GM23338 (cell line): Measurements from ENCODE around the gene CNTN1. TPM values are rescaled to one million over a fixed set of nuclear protein-coding genes. Genes with fewer than 3 reads are reported as not detected.

Experiments used
- ATAC-seq: fragments of 200-7000 bp; cut with Tn5 transposase; 3 replicates; pipeline ENCODE4 v1.9.1; 2020
- DNase-seq: peaks from one replicate; pipeline ENCODE4 v3.0.0-alpha.2; 2015; ENCODE audit warnings: low spot score
- H2AFZ ChIP-seq: fragments of 200-600 bp; sonication (generic); 2 replicates; pipeline ENCODE4 v1.8.0; 2016; ENCODE audit warnings: antibody characterized with exemption, mild to moderate bottlenecking, moderate library complexity
- H3F3A ChIP-seq: fragments of 200-600 bp; sonication (generic); replicated peaks from 2 replicates; pipeline ENCODE4 v1.8.0; 2017; ENCODE audit warnings: antibody characterized with exemption, mixed run types, low read depth
- H3K27ac ChIP-seq: fragments of 200-600 bp; sonication (generic); 2 replicates; pipeline ENCODE4 v1.6.1; 2016; ENCODE audit warnings: low read depth
- H3K27me3 ChIP-seq: fragments of 200-600 bp; sonication (generic); 2 replicates; pipeline ENCODE4 v1.8.0; 2016; ENCODE audit warnings: mild to moderate bottlenecking, mixed run types, moderate library complexity; ENCODE audit not compliant: insufficient read depth
- H3K36me3 ChIP-seq: fragments of 200-600 bp; sonication (generic); 2 replicates; pipeline ENCODE4 v1.8.0; 2016; ENCODE audit warnings: mild to moderate bottlenecking; ENCODE audit not compliant: insufficient read depth
- H3K4me1 ChIP-seq: fragments of 200-600 bp; sonication (generic); 2 replicates; pipeline ENCODE4 v1.8.0; 2016; ENCODE audit warnings: mild to moderate bottlenecking, moderate library complexity; ENCODE audit not compliant: insufficient read depth
- H3K4me2 ChIP-seq: fragments of 200-600 bp; sonication (generic); 2 replicates; pipeline ENCODE4 v1.7.1; 2017; ENCODE audit warnings: mixed run types
- H3K4me3 ChIP-seq: fragments of 200-600 bp; sonication (generic); 2 replicates; pipeline ENCODE4 v1.6.1; 2016; ENCODE audit warnings: mixed run types
- H3K79me2 ChIP-seq: fragments of 200-600 bp; sonication (generic); replicated peaks from 2 replicates; pipeline ENCODE4 v1.8.0; 2017; ENCODE audit warnings: mild to moderate bottlenecking; ENCODE audit not compliant: insufficient read depth
- H3K9me2 ChIP-seq: fragments of 200-600 bp; sonication (generic); 2 replicates; pipeline ENCODE4 v1.8.0; 2017; ENCODE audit not compliant: insufficient read depth
- H4K20me1 ChIP-seq: fragments of 200-600 bp; sonication (generic); replicated peaks from 2 replicates; pipeline ENCODE4 v1.8.0; 2017; ENCODE audit warnings: mild to moderate bottlenecking; ENCODE audit not compliant: insufficient read depth
- H3K27ac Mint-ChIP-seq: 2 replicates; pipeline ENCODE4 v1.8.0; 2020; ENCODE audit warnings: inconsistent platforms, mild to moderate bottlenecking, moderate library complexity, mixed read lengths
- H3K27me3 Mint-ChIP-seq: 3 replicates; pipeline ENCODE4 v1.8.0; 2022; ENCODE audit warnings: low read depth, mild to moderate bottlenecking, moderate library complexity, mixed read lengths, inconsistent platforms; ENCODE audit not compliant: insufficient read depth, poor library complexity
- H3K36me3 Mint-ChIP-seq: 3 replicates; pipeline ENCODE4 v1.8.0; 2021; ENCODE audit warnings: low read depth, mild to moderate bottlenecking, inconsistent platforms, moderate library complexity, mixed read lengths
- H3K4me1 Mint-ChIP-seq: 3 replicates; pipeline ENCODE4 v1.8.0; 2020; ENCODE audit warnings: mild to moderate bottlenecking, inconsistent platforms, mixed read lengths
- H3K4me3 Mint-ChIP-seq: 3 replicates; pipeline ENCODE4 v1.8.0; 2021; ENCODE audit warnings: moderate library complexity, mild to moderate bottlenecking, inconsistent platforms, mixed read lengths
- H3K9me3 Mint-ChIP-seq: 3 replicates; pipeline ENCODE4 v1.8.0; 2020; ENCODE audit warnings: moderate library complexity, mild to moderate bottlenecking, inconsistent platforms, mixed read lengths
- ETS1 ChIP-seq: IDR thresholded peaks from 2 replicates; pipeline ENCODE4 v1.6.1; 2016; ENCODE audit warnings: antibody characterized with exemption
- EZH2phosphoT487 ChIP-seq: fragments of 200-600 bp; sonication (generic); IDR thresholded peaks from one replicate; pipeline ENCODE4 v1.8.1; 2018; ENCODE audit warnings: antibody characterized with exemption; ENCODE audit not compliant: unreplicated experiment
- NANOG ChIP-seq: IDR thresholded peaks from 2 replicates; pipeline ENCODE4 v1.6.1; 2016; ENCODE audit warnings: antibody characterized with exemption, borderline replicate concordance
- POLR2AphosphoS5 ChIP-seq: IDR thresholded peaks from 2 replicates; pipeline ENCODE4 v1.6.1; 2016; ENCODE audit warnings: antibody characterized with exemption, low read depth
- REST ChIP-seq: IDR thresholded peaks from one replicate; pipeline ENCODE4 v1.6.1; 2018; ENCODE audit warnings: antibody characterized with exemption; ENCODE audit not compliant: unreplicated experiment
- STAT1 ChIP-seq: IDR thresholded peaks from one replicate; pipeline ENCODE4 v1.6.1; 2016; ENCODE audit warnings: antibody characterized with exemption; ENCODE audit not compliant: unreplicated experiment
- ZNF114 ChIP-seq: fragments of 250-450 bp; sonication (Bioruptor Pico); IDR thresholded peaks from 2 replicates; pipeline ENCODE4 v1.5.0; 2020; ENCODE audit warnings: mild to moderate bottlenecking, moderate library complexity
- polyA plus RNA-seq: library from polyadenylated mRNA; unstranded; fragments of >200 nt; fragmentation: Nextera tagmentation; extraction: Ambion mirVana; gene quantifications from 2 replicates; pipeline ENCODE4 v1.2.1, GENCODE V29; 2016
- total RNA-seq: library from RNA; depleted of rRNA; stranded (reverse); fragments of >200 nt; shearing (Covaris generic); gene quantifications from 2 replicates; pipeline ENCODE4 v1.2.3, GENCODE V29; 2014
- TF ChIP-seq, protein P1 (sequence below): fragments of 250-450 bp; sonication (Bioruptor Pico); IDR thresholded peaks from 2 replicates; pipeline ENCODE4 v1.5.0; 2020; ENCODE audit warnings: mild to moderate bottlenecking, moderate library complexity

CNTN1 gene
- total and polyA plus RNA-seq, 2 experiments from 2014 or later = 5.0 to 27.0 TPM

GRCh38 chr12:41089438-41089837 lies 397.2 kb downstream of the CNTN1 start (continued):
- no peak for TF ChIP-seq REST

- H3K27me3 ChIP-seq = no peaks in the 10 kb centered on the region
- Mint-ChIP-seq H3K9me3 (peaks cover 11% of the 10 kb centered on the region), H3K27ac (no peak overlapping the region), H3K36me3 (peaks cover 7% of the 10 kb centered on the region), H3K27me3 (no peaks in the 10 kb centered on the region), H3K4me1 (no peaks in the 10 kb centered on the region), H3K4me3 (no peak overlapping the region)
- TF ChIP-seq ZNF114 = no peak
- TF ChIP-seq NANOG = no peak
- TF ChIP-seq ETS1 = no peak
- no peaks in the 10 kb centered on the region for H3K4me1 ChIP-seq
- no peak overlapping the region for H2AFZ ChIP-seq
- no peak overlapping the region for H3K27ac ChIP-seq
- H3K79me2 ChIP-seq = no peaks in the 10 kb centered on the region
- no peaks in the 10 kb centered on the region; the same call in 1 of the 2 replicates for H3K9me2 ChIP-seq
- H3K4me3 ChIP-seq = no peak overlapping the region
- H3F3A ChIP-seq = no peaks in the 10 kb centered on the region
- no peaks in the 10 kb centered on the region for H3K36me3 ChIP-seq
- H4K20me1 ChIP-seq = no peaks in the 10 kb centered on the region
- DNase-seq (no peak), ATAC-seq (no peak)
- no peak overlapping the region for H3K4me2 ChIP-seq
These were observed 399.9 kb downstream of the CNTN1 start for GRCh38 chr12:41092115-41092514.

DNA sequence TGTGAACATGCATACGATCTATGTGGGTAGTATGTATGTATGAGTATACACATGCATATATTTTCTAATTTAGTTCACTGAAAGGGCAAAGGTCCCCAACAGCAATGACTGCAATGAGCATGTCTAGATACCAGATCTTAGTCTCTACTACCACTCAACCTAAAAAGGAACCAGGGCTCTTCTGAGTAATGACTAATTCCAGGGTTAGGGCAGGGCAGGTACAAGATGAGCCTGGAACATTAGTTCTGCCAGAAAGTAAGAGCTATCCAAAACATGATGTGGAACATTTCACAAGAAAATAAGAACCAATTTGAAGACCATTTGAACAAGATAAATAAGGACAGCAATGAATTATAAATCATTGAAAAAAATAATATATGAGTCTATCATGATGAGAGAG lies 404.6 kb downstream of the CNTN1 start:
- ATAC-seq (no peak), DNase-seq (no peak)
- Histone ChIP-seq H4K20me1 (no peaks in the 10 kb centered on the region), H3K4me3 (no peak overlapping the region), H3K36me3 (no peaks in the 10 kb centered on the region), H3K27me3 (no peaks in the 10 kb centered on the region), H3F3A (no peaks in the 10 kb centered on the region), H3K27ac (no peak overlapping the region), H3K4me1 (no peaks in the 10 kb centered on the region), H3K79me2 (no peaks in the 10 kb centered on the region), H3K4me2 (no peak overlapping the region), H2AFZ (no peak overlapping the region), H3K9me2 (no peaks in the 10 kb centered on the region)
- no peaks in the 10 kb centered on the region for H3K27me3 Mint-ChIP-seq
- no peaks in the 10 kb centered on the region for H3K36me3 Mint-ChIP-seq
- H3K4me1 Mint-ChIP-seq = no peaks in the 10 kb centered on the region
- no peak overlapping the region for H3K4me3 Mint-ChIP-seq
- H3K27ac Mint-ChIP-seq = no peak overlapping the region
- H3K9me3 Mint-ChIP-seq = peaks cover 3% of the 10 kb centered on the region; the same call in 1 of the 3 replicates
- TF ChIP-seq STAT1 (no peak), ETS1 (no peak), EZH2phosphoT487 (no peak), POLR2AphosphoS5 (no peak)
- TF ChIP-seq, protein P1, sequence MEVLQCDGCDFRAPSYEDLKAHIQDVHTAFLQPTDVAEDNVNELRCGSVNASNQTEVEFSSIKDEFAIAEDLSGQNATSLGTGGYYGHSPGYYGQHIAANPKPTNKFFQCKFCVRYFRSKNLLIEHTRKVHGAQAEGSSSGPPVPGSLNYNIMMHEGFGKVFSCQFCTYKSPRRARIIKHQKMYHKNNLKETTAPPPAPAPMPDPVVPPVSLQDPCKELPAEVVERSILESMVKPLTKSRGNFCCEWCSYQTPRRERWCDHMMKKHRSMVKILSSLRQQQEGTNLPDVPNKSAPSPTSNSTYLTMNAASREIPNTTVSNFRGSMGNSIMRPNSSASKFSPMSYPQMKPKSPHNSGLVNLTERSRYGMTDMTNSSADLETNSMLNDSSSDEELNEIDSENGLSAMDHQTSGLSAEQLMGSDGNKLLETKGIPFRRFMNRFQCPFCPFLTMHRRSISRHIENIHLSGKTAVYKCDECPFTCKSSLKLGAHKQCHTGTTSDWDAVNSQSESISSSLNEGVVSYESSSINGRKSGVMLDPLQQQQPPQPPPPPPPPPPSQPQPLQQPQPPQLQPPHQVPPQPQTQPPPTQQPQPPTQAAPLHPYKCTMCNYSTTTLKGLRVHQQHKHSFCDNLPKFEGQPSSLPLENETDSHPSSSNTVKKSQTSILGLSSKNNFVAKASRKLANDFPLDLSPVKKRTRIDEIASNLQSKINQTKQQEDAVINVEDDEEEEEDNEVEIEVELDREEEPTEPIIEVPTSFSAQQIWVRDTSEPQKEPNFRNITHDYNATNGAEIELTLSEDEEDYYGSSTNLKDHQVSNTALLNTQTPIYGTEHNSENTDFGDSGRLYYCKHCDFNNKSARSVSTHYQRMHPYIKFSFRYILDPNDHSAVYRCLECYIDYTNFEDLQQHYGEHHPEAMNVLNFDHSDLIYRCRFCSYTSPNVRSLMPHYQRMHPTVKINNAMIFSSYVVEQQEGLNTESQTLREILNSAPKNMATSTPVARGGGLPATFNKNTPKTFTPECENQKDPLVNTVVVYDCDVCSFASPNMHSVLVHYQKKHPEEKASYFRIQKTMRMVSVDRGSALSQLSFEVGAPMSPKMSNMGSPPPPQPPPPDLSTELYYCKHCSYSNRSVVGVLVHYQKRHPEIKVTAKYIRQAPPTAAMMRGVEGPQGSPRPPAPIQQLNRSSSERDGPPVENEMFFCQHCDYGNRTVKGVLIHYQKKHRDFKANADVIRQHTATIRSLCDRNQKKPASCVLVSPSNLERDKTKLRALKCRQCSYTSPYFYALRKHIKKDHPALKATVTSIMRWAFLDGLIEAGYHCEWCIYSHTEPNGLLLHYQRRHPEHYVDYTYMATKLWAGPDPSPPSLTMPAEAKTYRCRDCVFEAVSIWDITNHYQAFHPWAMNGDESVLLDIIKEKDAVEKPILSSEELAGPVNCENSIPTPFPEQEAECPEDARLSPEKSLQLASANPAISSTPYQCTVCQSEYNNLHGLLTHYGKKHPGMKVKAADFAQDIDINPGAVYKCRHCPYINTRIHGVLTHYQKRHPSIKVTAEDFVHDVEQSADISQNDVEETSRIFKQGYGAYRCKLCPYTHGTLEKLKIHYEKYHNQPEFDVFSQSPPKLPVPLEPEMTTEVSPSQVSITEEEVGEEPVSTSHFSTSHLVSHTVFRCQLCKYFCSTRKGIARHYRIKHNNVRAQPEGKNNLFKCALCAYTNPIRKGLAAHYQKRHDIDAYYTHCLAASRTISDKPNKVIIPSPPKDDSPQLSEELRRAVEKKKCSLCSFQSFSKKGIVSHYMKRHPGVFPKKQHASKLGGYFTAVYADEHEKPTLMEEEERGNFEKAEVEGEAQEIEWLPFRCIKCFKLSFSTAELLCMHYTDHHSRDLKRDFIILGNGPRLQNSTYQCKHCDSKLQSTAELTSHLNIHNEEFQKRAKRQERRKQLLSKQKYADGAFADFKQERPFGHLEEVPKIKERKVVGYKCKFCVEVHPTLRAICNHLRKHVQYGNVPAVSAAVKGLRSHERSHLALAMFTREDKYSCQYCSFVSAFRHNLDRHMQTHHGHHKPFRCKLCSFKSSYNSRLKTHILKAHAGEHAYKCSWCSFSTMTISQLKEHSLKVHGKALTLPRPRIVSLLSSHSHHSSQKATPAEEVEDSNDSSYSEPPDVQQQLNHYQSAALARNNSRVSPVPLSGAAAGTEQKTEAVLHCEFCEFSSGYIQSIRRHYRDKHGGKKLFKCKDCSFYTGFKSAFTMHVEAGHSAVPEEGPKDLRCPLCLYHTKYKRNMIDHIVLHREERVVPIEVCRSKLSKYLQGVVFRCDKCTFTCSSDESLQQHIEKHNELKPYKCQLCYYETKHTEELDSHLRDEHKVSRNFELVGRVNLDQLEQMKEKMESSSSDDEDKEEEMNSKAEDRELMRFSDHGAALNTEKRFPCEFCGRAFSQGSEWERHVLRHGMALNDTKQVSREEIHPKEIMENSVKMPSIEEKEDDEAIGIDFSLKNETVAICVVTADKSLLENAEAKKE = no peak
